Duodenal mucosa (tissue), 2 donors: ENCODE measurements around the gene ANP32A.

Source experiments
- H3K27ac ChIP-seq: one replicate; pipeline ENCODE4 v1.7.0; 2013; ENCODE audit warnings: low read depth, low read length
- H3K27me3 ChIP-seq, 2 donors: one replicate each; pipeline ENCODE4 v1.7.0; 2013; ENCODE audit warnings: low read length in 2 of 2, control low read depth in 1 of 2; ENCODE audit not compliant: insufficient read depth in 2 of 2, control insufficient read depth in 1 of 2
- H3K36me3 ChIP-seq, 2 donors: one replicate each; pipeline ENCODE4 v1.7.0; 2013; ENCODE audit warnings: low read length in 2 of 2, control low read depth in 1 of 2; ENCODE audit not compliant: insufficient read depth in 2 of 2, control insufficient read depth in 1 of 2
- H3K4me1 ChIP-seq, 2 donors: one replicate each; pipeline ENCODE4 v1.7.0; 2013; ENCODE audit warnings: low read length in 2 of 2, control low read depth in 1 of 2; ENCODE audit not compliant: insufficient read depth in 2 of 2, control insufficient read depth in 1 of 2
- H3K4me3 ChIP-seq, 2 donors: one replicate each; pipeline ENCODE4 v1.7.0; 2013; ENCODE audit warnings: low read length in 2 of 2, low read depth in 1 of 2
- H3K9ac ChIP-seq, 2 donors: one replicate each; pipeline ENCODE4 v1.7.0; 2013; ENCODE audit warnings: low read length in 2 of 2, low read depth in 1 of 2
- H3K9me3 ChIP-seq, 2 donors: one replicate each; pipeline ENCODE4 v1.7.0; 2013; ENCODE audit warnings: low read length in 2 of 2, control low read depth in 1 of 2; ENCODE audit not compliant: control insufficient read depth in 1 of 2

The ANP32A gene

GRCh38 chr15:68774521-68775235, 46.0 kb downstream of the ANP32A start:
- no peak overlapping the region for H3K4me3 ChIP-seq
- H3K27me3 ChIP-seq: no peaks in the 10 kb centered on the region
- no peak overlapping the region for H3K27ac ChIP-seq
- peaks cover 10 to 13% of the 10 kb centered on the region in 2 donors for H3K4me1 ChIP-seq
- H3K9ac ChIP-seq: no peak overlapping the region
- peaks cover 5 to 10% of the 10 kb centered on the region in 2 donors for H3K36me3 ChIP-seq
- no peaks in the 10 kb centered on the region for H3K9me3 ChIP-seq

GRCh38 chr15:68774120-68774519, 46.6 kb downstream of the ANP32A start:
- H3K4me1 ChIP-seq: peaks cover 10 to 13% of the 10 kb centered on the region in 2 donors
- no peak overlapping the region for H3K9ac ChIP-seq
- H3K27ac ChIP-seq: no peak overlapping the region

GRCh38 chr15:68773036-68773435, 47.7 kb downstream of the ANP32A start:
- Histone ChIP-seq H3K9ac (no peak overlapping the region), H3K36me3 (no peaks in the 10 kb centered on the region), H3K4me1 (peaks cover 10 to 13% of the 10 kb centered on the region in 2 donors)

More at GRCh38 chr15:68774120-68774519, 46.6 kb downstream of the ANP32A start:
- H3K36me3 ChIP-seq: peaks cover 0 to 5% of the 10 kb centered on the region in 2 donors
- no peak overlapping the region for H3K4me3 ChIP-seq
- no peaks in the 10 kb centered on the region for H3K9me3 ChIP-seq
- no peaks in the 10 kb centered on the region for H3K27me3 ChIP-seq

GRCh38 chr15:68770216-68770615, 50.5 kb downstream of the ANP32A start:
- no peak overlapping the region for H3K4me3 ChIP-seq
- no peaks in the 10 kb centered on the region for H3K9me3 ChIP-seq
- H3K36me3 ChIP-seq: no peaks in the 10 kb centered on the region
- no peak overlapping the region for H3K9ac ChIP-seq
- H3K27me3 ChIP-seq: no peaks in the 10 kb centered on the region
- no peaks in the 10 kb centered on the region for H3K4me1 ChIP-seq
- no peak overlapping the region for H3K27ac ChIP-seq

More at GRCh38 chr15:68773036-68773435, 47.7 kb downstream of the ANP32A start:
- H3K27ac ChIP-seq: no peak overlapping the region
- H3K9me3 ChIP-seq: no peaks in the 10 kb centered on the region
- no peak overlapping the region for H3K4me3 ChIP-seq
- H3K27me3 ChIP-seq: no peaks in the 10 kb centered on the region

- no peaks in the 10 kb centered on the region for H3K27me3 ChIP-seq
- H3K4me1 ChIP-seq: no peaks in the 10 kb centered on the region
- no peak overlapping the region for H3K4me3 ChIP-seq
- H3K9ac ChIP-seq: no peak overlapping the region
- no peaks in the 10 kb centered on the region for H3K36me3 ChIP-seq
- H3K27ac ChIP-seq: no peak overlapping the region
- no peaks in the 10 kb centered on the region for H3K9me3 ChIP-seq
Measured at GRCh38 chr15:68769702-68770101, 51.0 kb downstream of the ANP32A start.

GRCh38 chr15:68768321-68768720, 52.4 kb downstream of the ANP32A start:
- Histone ChIP-seq H3K27me3 (no peaks in the 10 kb centered on the region), H3K4me3 (no peak overlapping the region), H3K36me3 (no peaks in the 10 kb centered on the region), H3K27ac (no peak overlapping the region), H3K9ac (no peak overlapping the region), H3K4me1 (no peaks in the 10 kb centered on the region), H3K9me3 (no peaks in the 10 kb centered on the region)

GRCh38 chr15:68767833-68768232, 52.9 kb downstream of the ANP32A start:
- no peak overlapping the region for H3K9ac ChIP-seq
- H3K27ac ChIP-seq: no peak overlapping the region
- H3K4me1 ChIP-seq: no peaks in the 10 kb centered on the region
- H3K4me3 ChIP-seq: no peak overlapping the region
- no peaks in the 10 kb centered on the region for H3K27me3 ChIP-seq
- no peaks in the 10 kb centered on the region for H3K9me3 ChIP-seq
- H3K36me3 ChIP-seq: no peaks in the 10 kb centered on the region

GRCh38 chr15:68765602-68766368, 54.9 kb downstream of the ANP32A start:
- Histone ChIP-seq H3K9ac (no peak overlapping the region), H3K27ac (no peak overlapping the region), H3K27me3 (no peaks in the 10 kb centered on the region), H3K4me3 (no peak overlapping the region), H3K36me3 (no peaks in the 10 kb centered on the region), H3K9me3 (no peaks in the 10 kb centered on the region), H3K4me1 (no peaks in the 10 kb centered on the region)

- no peaks in the 10 kb centered on the region for H3K27me3 ChIP-seq
- no peaks in the 10 kb centered on the region for H3K9me3 ChIP-seq
- no peak overlapping the region for H3K4me3 ChIP-seq
- H3K9ac ChIP-seq: no peak overlapping the region
- no peaks in the 10 kb centered on the region for H3K4me1 ChIP-seq
- no peak overlapping the region for H3K27ac ChIP-seq
- no peaks in the 10 kb centered on the region for H3K36me3 ChIP-seq
Measured at GRCh38 chr15:68764090-68764489, 56.6 kb downstream of the ANP32A start.

GRCh38 chr15:68763063-68763462, 57.6 kb downstream of the ANP32A start:
- H3K9me3 ChIP-seq: no peaks in the 10 kb centered on the region
- no peak overlapping the region for H3K9ac ChIP-seq
- no peak overlapping the region for H3K27ac ChIP-seq
- no peaks in the 10 kb centered on the region for H3K36me3 ChIP-seq
- H3K4me1 ChIP-seq: no peaks in the 10 kb centered on the region
- H3K27me3 ChIP-seq: no peaks in the 10 kb centered on the region
- no peak overlapping the region for H3K4me3 ChIP-seq
